ENCODE results near the gene FLT3LG. TPM values are rescaled to one million over a fixed set of nuclear protein-coding genes. Genes with fewer than 3 reads are reported as not detected.

The FLT3LG gene
- total and polyA plus RNA-seq, 9 of the 15 experiments (the other 6 are each of a cell fraction or from before 2014, with no cell fraction given): 0.31 to 6.4 (median 1.1) TPM

- TF ChIP-seq ZBTB40 (IDR thresholded peaks at IDR 0.05) (peak; percentile 42; the same call in 1 of the 2 replicates), ZBTB40 (CRISPR knock-in tag; IDR thresholded peaks at IDR 0.05) (no peak), THAP7 (CRISPR knock-in tag; IDR thresholded peaks at IDR 0.05) (no peak), UBTF (IDR thresholded peaks at IDR 0.05; ENCODE audit: borderline replicate concordance in 1 of 2, low read depth in 2 of 2, low read length in 2 of 2) (no peak), USF1 (CRISPR knock-in tag; IDR thresholded peaks at IDR 0.05) (no peak), FOXJ2 (tag; IDR thresholded peaks at IDR 0.05) (no peak), SMARCA5 (IDR thresholded peaks at IDR 0.05) (no peak), NR2C1 (IDR thresholded peaks at IDR 0.05) (no peak), NR2C1 (tag; IDR thresholded peaks at IDR 0.05) (no peak; the same call in 1 of the 2 replicates), ZNF445 (CRISPR knock-in tag; IDR thresholded peaks at IDR 0.05; ENCODE audit: low read depth) (no peak), ZNF395 (CRISPR knock-in tag; IDR thresholded peaks at IDR 0.05) (0 out of 2 replicates have a peak, but pooled peaks have one; percentile 48)
Observed at GRCh38 chr19:49473868-49474541, at the start of gene FLT3LG (continued).
